22Rv1 (cell line): ENCODE results near the gene PTBP1.

ENCODE experiments used
- CTCF ChIP-seq: fragments of 450-650 bp; IDR thresholded peaks from 2 replicates; pipeline ENCODE4 v1.5.1; 2017; ENCODE audit warnings: mild to moderate bottlenecking
- ZFX ChIP-seq: fragments of 450-650 bp; IDR thresholded peaks from 2 replicates; pipeline ENCODE4 v1.6.1; 2017; ENCODE audit warnings: antibody characterized with exemption, borderline replicate concordance

GRCh38 chr19:801030-801860 is 4.0 kb downstream of the PTBP1 start:
- no peak for TF ChIP-seq CTCF
- TF ChIP-seq ZFX, result no peak
